NCI-H748 (cell line): ENCODE measurements around the gene SMU1.
"Not testable (repeated sequence)": the region's sequence is repeated elsewhere in the genome, so short reads cannot be mapped to it uniquely, and the experiment has no call there.

Experiments
- DNase-seq: peaks from one replicate; lab custom pipeline; 2025; ENCODE audit not compliant: unreplicated experiment; lab: John Stamatoyannopoulos, UW

Gene SMU1

DNA sequence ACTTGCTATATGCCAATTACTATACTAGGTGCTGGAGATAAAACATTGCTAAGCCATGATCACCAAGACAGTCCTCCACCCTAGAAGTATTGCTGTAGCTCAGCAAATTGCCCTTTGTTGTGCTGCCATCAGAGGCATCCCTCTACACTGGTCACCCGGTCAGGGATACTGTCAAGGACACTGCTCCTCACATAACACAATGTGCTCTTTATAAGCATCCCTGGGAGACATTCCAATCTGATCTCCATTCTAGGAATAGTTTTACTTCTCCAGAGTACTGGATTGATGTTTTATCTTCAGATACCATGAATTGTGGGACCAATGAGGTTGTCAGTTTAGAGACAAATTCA lies 61.8 kb downstream of the SMU1 start:
- DNase-seq: no peak

DNA sequence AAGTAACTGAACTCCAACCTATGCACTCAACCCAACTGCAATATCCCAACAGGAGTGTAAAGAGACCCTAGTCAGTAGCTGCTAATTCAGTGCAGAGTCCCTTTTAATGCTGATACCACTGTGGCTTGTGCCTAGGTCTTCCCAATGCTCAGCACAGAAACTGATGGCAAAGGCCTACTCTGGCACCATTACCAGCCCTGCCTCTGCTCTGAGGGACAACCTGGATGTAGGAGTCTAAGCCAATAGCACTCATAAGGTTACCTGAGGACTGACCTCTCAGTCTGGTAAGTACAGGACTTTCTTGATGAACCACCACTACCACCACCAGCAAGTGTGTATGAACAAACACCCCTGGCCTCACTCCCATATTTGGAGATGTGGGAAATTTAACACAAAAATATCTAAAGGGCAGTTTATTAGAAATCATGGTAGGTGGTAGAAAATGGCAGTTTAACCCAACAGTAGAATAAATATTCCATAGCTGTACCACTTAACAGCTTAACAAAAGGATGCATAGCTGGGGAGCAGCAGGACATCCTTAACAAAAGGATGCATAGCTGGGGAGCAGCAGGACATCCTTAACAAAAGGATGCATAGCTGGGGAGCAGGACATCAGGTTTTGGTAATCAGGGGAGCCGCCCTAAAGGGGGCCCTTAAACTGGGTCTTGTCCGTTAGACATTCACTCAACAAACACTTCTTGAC lies 62.4 kb downstream of the SMU1 start:
- no peak for DNase-seq

DNA sequence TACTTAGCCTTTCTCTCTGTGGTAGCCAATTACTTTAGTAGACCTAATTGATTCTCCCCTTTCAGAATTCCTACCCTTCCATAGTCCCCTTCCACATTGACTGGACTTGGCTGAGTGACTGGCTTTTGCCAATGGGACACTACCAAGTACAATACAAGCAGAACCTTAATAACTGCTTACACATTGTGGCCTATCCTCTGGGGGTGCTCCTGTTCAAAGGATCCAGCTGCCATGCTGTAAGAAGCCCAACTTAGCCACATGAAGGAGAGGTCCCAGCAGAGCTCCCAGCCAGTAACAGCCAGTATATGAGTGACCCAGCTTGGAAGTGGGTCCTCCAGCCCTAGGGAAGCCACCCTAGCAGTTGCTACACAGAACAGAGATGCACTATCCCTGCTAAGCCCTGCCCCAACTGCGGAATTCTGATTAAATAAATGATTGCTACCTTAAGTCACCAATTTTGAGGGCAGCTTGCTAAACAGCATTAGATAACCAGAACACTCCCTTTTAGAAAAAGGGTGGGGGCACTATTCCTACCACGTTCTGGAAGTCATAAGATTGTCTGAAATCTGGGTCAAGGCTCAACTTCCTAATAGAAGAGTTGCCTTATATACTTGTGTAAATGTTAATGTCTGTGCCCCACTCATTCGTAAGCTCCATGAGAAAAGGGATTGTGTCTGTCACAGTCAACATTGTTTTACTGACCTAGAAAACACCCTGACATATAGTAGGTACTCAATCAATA lies 64.0 kb downstream of the SMU1 start:
- no peak for DNase-seq

DNA sequence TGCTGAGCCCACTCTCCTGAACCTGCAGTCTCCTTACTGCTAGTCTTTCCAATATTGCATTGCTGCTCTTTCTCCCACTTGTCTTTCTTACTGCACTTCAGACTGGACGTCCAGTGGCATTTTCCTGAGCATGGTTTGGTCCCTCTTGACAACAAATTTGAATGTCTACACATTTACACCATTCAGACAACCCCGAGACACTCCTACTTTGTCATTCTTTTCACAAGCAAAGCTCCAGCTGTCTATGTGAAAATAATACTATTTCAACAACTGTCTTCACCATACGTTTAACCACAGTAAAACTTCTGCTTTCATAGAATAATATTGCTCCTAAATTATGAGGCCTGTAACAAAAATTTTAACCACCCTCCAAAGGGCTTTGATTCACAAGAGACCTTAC lies 64.6 kb downstream of the SMU1 start:
- no peak for DNase-seq

DNA sequence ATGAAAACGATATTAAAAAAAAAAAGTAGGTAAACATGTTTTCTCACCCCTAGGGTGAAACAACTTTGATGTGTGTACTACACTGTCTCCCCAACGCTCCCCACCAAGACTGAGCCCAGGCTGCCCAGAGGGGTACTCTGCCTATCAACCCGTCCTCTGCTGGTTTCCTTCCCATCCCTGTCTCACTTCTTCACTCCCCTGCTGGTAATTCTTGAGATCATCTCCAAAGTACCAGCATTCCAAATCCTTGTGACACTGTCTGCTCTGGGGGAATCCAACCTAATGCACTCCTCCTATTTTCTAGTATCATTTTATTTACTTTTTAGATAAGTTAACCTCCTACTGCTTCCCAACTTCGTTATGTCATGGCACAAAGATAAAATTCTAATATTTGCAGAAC lies 68.7 kb downstream of the SMU1 start:
- no peak for DNase-seq

DNA sequence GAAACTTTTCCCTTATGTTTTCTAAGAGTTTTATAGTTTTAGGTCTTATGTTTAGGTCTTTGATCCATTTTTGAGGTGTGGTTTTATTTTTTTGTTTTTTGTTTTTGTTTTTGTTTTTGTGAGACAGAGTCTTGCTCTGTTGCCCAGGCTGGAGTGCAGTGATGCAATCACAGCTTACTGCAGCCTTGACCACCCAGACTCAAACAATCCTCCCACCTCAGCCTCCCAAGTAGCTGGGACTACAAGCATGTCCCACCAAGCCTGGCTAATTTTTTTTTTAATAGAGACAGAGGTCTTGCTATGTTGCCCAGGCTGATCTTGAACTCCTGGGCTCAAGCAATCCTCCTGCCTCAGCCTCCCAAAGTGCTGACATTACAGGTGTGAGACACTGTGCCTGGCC lies 71.1 kb downstream of the SMU1 start:
- not testable (repeated sequence) for DNase-seq

DNA sequence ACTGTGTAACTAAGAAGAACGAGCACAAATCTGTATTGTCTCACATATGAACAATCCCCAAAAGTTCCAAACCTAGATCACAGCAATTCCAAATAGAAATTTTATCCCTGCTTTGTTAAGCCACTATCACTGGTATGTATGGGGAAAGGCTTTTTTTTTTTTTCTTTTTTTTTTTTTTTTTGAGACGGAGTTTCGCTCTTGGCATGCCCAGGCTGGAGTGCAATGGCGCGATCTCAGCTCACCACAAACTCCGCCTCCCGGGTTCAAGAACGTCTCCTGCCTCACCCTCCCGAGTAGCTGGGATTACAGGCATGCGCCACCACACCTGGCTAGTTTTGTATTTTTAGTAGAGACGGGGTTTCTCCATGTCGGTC lies 75.8 kb downstream of the SMU1 start:
- DNase-seq: not testable (repeated sequence)

DNA sequence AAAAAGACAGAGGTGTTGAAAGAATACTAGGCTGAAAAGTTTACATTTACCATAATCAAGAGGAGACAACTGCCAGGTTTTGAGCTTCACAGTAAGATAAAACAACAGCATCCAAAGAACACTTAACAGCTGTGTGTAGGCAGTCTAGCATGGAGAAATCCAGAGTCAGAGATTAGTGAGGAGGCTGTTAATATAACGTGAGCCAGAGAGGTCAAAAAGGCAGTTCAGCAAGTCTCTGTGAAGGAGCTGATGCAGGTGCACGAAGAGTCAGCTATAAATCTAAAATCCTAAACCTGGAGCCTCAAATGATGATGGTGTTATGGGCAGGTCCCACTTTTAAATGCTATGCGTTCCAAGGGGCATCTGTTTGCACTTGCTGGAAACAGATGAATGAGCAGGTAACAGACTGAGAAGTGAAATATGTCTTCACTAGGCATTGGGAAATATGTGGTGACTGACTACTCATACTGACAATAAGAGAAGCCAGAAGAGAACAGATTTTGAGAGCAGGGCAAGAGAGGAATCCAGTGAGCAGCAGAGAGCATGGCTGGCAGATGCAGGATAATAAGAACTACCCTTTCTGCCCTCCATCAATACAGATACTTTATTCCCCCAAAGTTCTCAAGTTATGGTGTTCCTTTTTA lies 83.8 kb downstream of the SMU1 start:
- no peak for DNase-seq

DNA sequence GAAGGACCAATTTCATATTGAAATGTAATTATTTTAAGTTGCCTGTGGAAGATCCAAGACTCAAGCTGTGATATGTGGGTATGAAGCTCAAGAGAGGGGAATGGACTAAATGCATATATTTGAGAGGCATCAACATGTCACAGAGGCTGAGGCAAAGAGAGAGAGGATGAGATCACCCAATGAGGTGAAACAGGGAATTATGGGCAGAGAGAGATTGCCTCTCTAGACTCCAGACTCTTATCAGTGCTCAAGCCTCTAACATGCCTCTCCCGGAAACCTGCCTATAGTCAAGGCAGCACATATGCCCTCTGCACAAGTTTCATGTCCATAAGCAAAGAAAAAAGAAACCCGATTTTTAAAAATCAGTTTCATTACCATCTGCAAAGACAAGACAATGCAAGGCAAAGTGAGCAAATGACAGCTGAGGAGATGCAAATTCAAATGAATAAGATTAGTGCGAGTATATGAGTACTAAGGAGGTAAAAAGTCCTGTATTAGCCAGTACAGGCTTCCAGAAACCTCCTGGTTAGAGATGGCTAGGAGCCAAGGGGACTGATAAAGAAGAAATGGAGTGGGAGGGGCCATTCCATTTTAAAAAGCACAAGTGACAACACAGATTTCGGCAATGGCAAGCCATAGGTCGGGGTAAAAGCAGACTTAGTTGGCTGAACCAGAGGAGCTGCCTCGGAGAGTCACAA lies 84.4 kb downstream of the SMU1 start:
- no peak for DNase-seq
